Rectal smooth muscle tissue (tissue), 1 donor: ENCODE results near the gene C4orf46.

Source experiments
- H3K27ac ChIP-seq: one replicate; pipeline ENCODE4 v1.7.0; 2013; ENCODE audit warnings: low read depth, low read length, inconsistent platforms
- H3K27me3 ChIP-seq: one replicate; pipeline ENCODE4 v1.7.0; 2013; ENCODE audit warnings: low read length; ENCODE audit not compliant: control insufficient read depth, insufficient read depth
- H3K36me3 ChIP-seq: one replicate; pipeline ENCODE4 v1.7.0; 2013; ENCODE audit warnings: low read length; ENCODE audit not compliant: control insufficient read depth, insufficient read depth
- H3K4me1 ChIP-seq: one replicate; pipeline ENCODE4 v1.7.0; 2013; ENCODE audit warnings: low read length; ENCODE audit not compliant: control insufficient read depth, insufficient read depth
- H3K4me3 ChIP-seq: one replicate; pipeline ENCODE4 v1.7.0; 2013; ENCODE audit warnings: low read length
- H3K9ac ChIP-seq: one replicate; pipeline ENCODE4 v1.7.0; 2013; ENCODE audit warnings: low read length

The C4orf46 gene

DNA sequence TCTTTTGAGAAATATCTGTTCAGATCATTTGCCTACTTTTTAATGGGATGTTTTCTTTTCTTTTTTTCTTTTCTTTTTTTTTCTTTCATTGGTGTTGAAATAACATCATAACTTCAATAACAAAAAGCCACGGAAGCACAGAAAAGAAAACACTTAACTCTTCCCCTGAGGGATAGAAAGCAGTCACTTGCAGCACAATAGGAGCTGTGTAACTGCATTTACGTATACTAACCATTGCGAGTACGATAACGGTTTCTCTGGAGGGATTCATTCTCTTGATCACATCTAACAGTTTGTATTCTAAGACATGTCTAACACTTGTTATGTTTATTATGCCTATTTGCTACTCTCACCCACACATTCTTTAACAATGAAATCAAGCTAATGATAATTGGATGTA lies 27.3 kb downstream of the C4orf46 start:
- no peak overlapping the region for H3K9ac ChIP-seq
- H3K4me3 ChIP-seq, result no peak overlapping the region
- no peaks in the 10 kb centered on the region for H3K36me3 ChIP-seq
- H3K4me1 ChIP-seq, result no peaks in the 10 kb centered on the region
- H3K27ac ChIP-seq, result no peak overlapping the region
- H3K27me3 ChIP-seq, result no peaks in the 10 kb centered on the region

DNA sequence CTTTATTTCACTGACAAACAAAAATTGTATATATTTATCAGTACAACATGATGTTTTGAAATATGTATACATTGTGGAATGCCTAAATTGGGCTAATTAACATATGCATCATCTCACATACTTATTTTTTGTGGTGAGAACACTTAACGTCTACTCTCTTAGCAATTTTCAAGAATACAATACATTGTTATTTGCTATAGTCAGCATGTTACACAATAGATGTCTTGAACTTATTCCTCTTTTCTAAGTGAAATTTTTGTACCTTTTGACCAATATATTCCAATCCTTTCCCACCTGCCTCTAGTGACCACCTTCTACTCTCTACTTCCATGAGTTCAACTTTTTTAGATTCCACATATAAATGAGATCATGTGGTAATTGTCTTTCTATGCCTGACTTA lies 35.1 kb downstream of the C4orf46 start:
- Histone ChIP-seq H3K9ac (no peak overlapping the region), H3K4me1 (no peaks in the 10 kb centered on the region), H3K4me3 (no peak overlapping the region)

DNA sequence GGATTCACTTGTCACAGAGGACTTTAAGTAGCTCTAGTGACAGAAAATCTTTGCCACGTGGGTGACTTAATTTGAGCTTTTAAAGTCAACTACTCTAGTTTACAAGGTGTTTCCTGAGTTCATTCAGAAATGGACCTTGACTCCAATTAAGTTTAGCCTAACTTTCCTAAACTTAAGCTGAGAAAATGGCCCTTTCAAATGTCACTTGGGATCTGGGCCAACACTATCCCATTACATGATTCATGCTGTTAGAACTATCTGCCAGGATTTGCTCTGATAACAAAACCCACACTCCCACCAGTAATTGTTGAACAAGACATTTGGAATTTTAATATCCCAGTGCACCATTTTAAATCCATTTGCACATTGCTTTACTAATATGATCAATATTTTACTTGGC lies 40.8 kb downstream of the C4orf46 start:
- no peaks in the 10 kb centered on the region for H3K4me1 ChIP-seq
- H3K4me3 ChIP-seq, result no peak overlapping the region
- no peak overlapping the region for H3K9ac ChIP-seq
- H3K27ac ChIP-seq, result no peak overlapping the region
- no peaks in the 10 kb centered on the region for H3K36me3 ChIP-seq
- no peaks in the 10 kb centered on the region for H3K27me3 ChIP-seq

More for the DNA sequence above, 35.1 kb downstream of the C4orf46 start:
- Histone ChIP-seq H3K36me3 (no peaks in the 10 kb centered on the region), H3K27ac (no peak overlapping the region), H3K27me3 (no peaks in the 10 kb centered on the region)

DNA sequence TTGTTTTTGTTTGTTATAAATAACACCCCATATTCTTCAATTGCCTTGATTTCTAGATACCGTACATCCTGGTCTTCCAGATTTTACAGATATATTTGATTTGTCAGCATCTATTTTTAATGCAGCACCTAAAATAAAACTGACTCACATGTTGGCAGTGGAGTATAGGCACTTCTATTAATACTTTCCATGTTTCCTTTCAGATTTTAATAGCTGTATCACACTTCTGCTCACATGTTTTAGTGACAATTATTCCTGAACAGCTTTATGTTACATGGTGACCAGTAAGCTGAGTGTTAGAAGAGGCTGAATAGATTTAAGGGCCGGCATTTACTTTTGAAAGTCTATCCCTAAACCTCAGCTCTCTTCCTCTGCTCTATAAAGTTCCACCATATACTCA lies 46.1 kb downstream of the C4orf46 start:
- H3K4me3 ChIP-seq, result no peak overlapping the region
- no peaks in the 10 kb centered on the region for H3K27me3 ChIP-seq
- no peak overlapping the region for H3K27ac ChIP-seq
- H3K4me1 ChIP-seq, result no peaks in the 10 kb centered on the region
- H3K9ac ChIP-seq, result no peak overlapping the region
- no peaks in the 10 kb centered on the region for H3K36me3 ChIP-seq

DNA sequence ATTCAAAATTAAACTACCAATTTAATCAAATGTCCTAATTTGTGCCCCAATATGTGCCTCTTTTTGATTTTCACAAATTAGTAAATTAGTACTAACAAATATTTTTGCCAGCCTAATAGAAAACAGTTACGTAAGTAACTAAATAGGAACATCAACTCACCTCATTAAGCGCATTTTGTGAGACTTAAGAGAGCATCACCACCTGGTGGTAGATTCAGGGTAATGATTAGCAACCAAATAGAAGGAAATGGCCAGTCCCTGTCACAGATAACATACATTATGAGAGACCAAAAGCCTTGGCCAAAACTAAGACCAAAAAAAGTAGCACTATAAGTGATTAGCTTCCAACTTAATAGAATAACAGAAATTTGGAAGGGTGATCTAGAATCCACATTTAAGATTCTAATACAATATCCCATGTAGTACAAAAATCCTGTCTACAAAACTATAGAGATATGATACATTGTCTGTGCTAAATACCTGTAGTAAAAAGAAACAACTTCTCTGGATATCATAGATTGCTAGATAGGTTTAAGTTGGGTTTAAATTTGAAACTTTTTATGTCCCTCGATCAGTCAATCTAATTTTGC lies 46.7 kb downstream of the C4orf46 start:
- Histone ChIP-seq H3K4me3 (no peak overlapping the region), H3K27me3 (no peaks in the 10 kb centered on the region), H3K27ac (no peak overlapping the region), H3K9ac (no peak overlapping the region), H3K4me1 (no peaks in the 10 kb centered on the region), H3K36me3 (no peaks in the 10 kb centered on the region)

DNA sequence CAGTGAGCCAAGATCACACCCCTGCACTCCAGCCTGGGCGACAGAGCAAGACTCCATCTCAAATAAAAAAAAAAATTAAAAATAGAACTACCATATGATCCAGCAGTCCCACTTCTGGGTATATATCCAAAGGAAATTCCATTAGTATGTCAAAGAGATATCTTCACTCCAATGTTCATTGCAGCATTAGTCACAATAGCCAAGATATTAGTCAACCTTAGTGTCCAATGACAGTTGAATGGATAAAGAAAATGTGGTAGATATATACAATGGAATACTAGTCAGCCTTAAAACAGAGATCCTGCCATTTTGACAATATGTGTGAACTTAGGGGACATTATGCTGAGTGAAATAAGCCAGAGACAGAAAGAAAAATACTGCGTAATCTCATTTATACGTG lies 49.4 kb downstream of the C4orf46 start:
- no peak overlapping the region for H3K9ac ChIP-seq
- no peak overlapping the region for H3K27ac ChIP-seq
- no peaks in the 10 kb centered on the region for H3K36me3 ChIP-seq
- H3K4me3 ChIP-seq, result no peak overlapping the region
- no peaks in the 10 kb centered on the region for H3K4me1 ChIP-seq
- H3K27me3 ChIP-seq, result no peaks in the 10 kb centered on the region

DNA sequence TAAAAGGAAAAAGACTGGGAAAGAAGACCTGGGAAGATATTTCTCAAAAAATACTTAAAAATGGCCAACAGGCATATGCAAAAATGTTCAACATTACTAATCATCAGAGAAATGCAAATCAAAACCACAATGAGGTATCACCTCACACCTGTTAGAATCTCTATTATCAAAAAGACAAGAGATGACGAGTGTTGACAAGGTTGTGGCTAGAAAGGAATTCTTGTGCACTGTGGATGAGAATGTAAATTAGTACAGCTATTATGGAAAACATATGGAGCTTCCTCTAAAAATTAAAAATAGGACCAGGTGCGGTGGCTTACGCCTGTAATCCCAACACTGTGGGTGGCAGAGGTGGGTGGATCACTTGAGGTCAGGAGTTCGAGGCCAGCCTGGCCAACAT lies 50.0 kb downstream of the C4orf46 start:
- no peaks in the 10 kb centered on the region for H3K36me3 ChIP-seq
- H3K27me3 ChIP-seq, result no peaks in the 10 kb centered on the region

DNA sequence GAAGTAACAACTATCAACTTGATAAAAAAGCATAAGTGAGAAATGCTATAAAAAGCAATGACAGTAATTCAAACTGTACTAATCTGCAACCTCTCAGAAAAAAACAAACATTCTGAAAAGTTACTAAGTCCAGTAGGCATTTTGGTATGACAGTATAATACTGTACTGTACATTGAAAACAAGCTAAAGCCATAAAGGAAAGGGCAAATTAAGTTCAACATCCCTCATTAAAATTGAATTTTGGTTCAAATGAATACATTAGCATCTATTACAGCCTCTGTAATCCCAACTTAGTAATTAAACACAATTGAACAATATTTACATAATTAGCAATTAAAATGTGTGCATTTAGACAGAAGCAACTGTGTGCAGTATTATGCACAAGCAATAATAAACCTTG lies 53.7 kb downstream of the C4orf46 start:
- Histone ChIP-seq H3K27me3 (no peaks in the 10 kb centered on the region), H3K4me1 (no peaks in the 10 kb centered on the region), H3K4me3 (no peak overlapping the region), H3K36me3 (no peaks in the 10 kb centered on the region), H3K9ac (no peak overlapping the region), H3K27ac (no peak overlapping the region)

More for the DNA sequence above, 50.0 kb downstream of the C4orf46 start:
- no peak overlapping the region for H3K9ac ChIP-seq
- H3K4me3 ChIP-seq, result no peak overlapping the region
- H3K27ac ChIP-seq, result no peak overlapping the region
- no peaks in the 10 kb centered on the region for H3K4me1 ChIP-seq
